Measurements from ENCODE around the gene ZNRF1.

- TF ChIP-seq CTCF (IDR thresholded peaks at IDR 0.05) (no peak), POLR2A (IDR thresholded peaks at IDR 0.05) (no peak)
Measured at GRCh38 chr16:74951206-74951605, 47.6 kb upstream of the ZNRF1 start.

Measured in breast epithelium (tissue), 3 donors.